Parathyroid adenoma (tissue), 2 donors: ENCODE measurements around the gene HOATZ.

Source experiments
- H2AFZ ChIP-seq: fragments of 300-600 bp; sonication (generic); one replicate; pipeline ENCODE4 v1.7.0; 2017; ENCODE audit warnings: antibody characterized with exemption, mild to moderate bottlenecking
- H3K27ac ChIP-seq: fragments of 300-600 bp; sonication (generic); one replicate; pipeline ENCODE4 v1.7.0; 2017
- H3K27me3 ChIP-seq: fragments of 300-600 bp; sonication (generic); one replicate; pipeline ENCODE4 v1.7.0; 2017; ENCODE audit warnings: low read length; ENCODE audit not compliant: control insufficient read depth, insufficient read depth
- H3K36me3 ChIP-seq: fragments of 300-600 bp; sonication (generic); one replicate; pipeline ENCODE4 v1.7.0; 2017; ENCODE audit warnings: low read length; ENCODE audit not compliant: control insufficient read depth, insufficient read depth
- H3K4me1 ChIP-seq: fragments of 300-600 bp; sonication (generic); one replicate; pipeline ENCODE4 v1.7.0; 2017; ENCODE audit warnings: control low read depth
- H3K4me2 ChIP-seq: fragments of 300-600 bp; sonication (generic); one replicate; pipeline ENCODE4 v1.7.0; 2017; ENCODE audit warnings: low read length
- H3K4me3 ChIP-seq: fragments of 300-600 bp; sonication (generic); one replicate; pipeline ENCODE4 v1.7.0; 2017; ENCODE audit warnings: low read depth, low read length
- H3K79me2 ChIP-seq: fragments of 300-600 bp; sonication (generic); one replicate; pipeline ENCODE4 v1.7.0; 2017; ENCODE audit warnings: control low read depth
- H3K9ac ChIP-seq: fragments of 300-600 bp; sonication (generic); one replicate; pipeline ENCODE4 v1.7.0; 2017; ENCODE audit warnings: mild to moderate bottlenecking
- H3K9me3 ChIP-seq: fragments of 300-600 bp; sonication (generic); one replicate; pipeline ENCODE4 v1.7.0; 2017; ENCODE audit warnings: low read length; ENCODE audit not compliant: control insufficient read depth
- CTCF ChIP-seq: fragments of 300-600 bp; sonication (generic); IDR thresholded peaks from one replicate; pipeline ENCODE4 v1.7.0; 2017; ENCODE audit warnings: antibody characterized with exemption, mild to moderate bottlenecking
- donor health status: primary hyperparathyroidism.

HOATZ gene

GRCh38 chr11:111582163-111582562 lies 67.6 kb downstream of the HOATZ start:
- Histone ChIP-seq H3K9ac (no peak overlapping the region), H3K27me3 (no peaks in the 10 kb centered on the region), H2AFZ (no peak overlapping the region), H3K79me2 (no peaks in the 10 kb centered on the region), H3K9me3 (no peaks in the 10 kb centered on the region), H3K4me1 (no peaks in the 10 kb centered on the region), H3K27ac (no peak overlapping the region), H3K4me2 (no peak overlapping the region), H3K4me3 (no peak overlapping the region), H3K36me3 (no peaks in the 10 kb centered on the region)
- TF ChIP-seq CTCF, result no peak

DNA sequence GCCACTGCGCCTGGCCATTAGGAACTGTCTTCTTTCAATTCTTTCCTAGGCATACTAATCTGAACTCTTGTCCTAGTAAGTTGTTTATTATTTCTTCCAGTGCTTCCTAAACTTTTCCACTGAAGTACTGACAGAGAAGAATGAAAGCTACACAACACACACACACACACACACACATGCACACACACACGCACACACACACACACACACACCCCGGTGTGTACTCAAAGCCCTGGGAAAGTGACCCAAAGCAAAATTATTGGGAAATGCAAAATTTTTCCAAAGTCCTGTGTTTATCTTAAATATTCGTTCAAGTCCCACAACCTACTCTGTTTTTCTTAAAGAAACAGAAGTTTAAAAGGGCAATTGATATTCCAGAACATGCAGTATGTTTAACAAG lies 68.3 kb downstream of the HOATZ start:
- Histone ChIP-seq H2AFZ (no peak overlapping the region), H3K27ac (no peak overlapping the region), H3K4me1 (no peaks in the 10 kb centered on the region), H3K27me3 (no peaks in the 10 kb centered on the region), H3K4me2 (no peak overlapping the region), H3K79me2 (no peaks in the 10 kb centered on the region), H3K36me3 (no peaks in the 10 kb centered on the region), H3K9ac (no peak overlapping the region), H3K4me3 (no peak overlapping the region), H3K9me3 (no peaks in the 10 kb centered on the region)
- no peak for TF ChIP-seq CTCF

DNA sequence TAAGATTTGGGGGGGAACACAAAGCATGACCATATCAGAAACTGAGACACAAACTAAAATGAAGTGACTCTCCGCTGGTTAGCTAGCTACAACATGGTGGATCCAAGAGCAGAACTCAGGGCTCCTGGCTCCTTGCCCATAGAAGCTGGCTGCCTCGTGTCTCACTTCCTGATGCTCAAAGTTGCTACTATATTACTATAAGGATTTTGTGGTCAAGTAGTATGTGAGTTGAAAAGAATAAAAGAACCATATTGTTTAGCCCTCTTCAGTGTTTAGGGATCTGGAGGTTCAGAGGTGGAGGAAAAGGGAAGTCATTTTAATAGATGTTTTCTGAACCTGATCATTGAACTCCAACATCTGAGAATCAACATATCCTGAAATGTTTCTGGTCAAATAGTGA lies 70.8 kb downstream of the HOATZ start:
- Histone ChIP-seq H3K9me3 (no peaks in the 10 kb centered on the region), H3K27ac (no peak overlapping the region)

GRCh38 chr11:111586388-111586831 lies 71.8 kb downstream of the HOATZ start:
- H3K4me2 ChIP-seq, result no peak overlapping the region
- H3K79me2 ChIP-seq, result no peaks in the 10 kb centered on the region
- no peak overlapping the region for H3K9ac ChIP-seq
- H3K27ac ChIP-seq, result no peak overlapping the region
- H3K36me3 ChIP-seq, result no peaks in the 10 kb centered on the region
- peak; percentile 49 for TF ChIP-seq CTCF
- no peaks in the 10 kb centered on the region for H3K4me1 ChIP-seq
- no peaks in the 10 kb centered on the region for H3K9me3 ChIP-seq
- no peak overlapping the region for H3K4me3 ChIP-seq
- no peaks in the 10 kb centered on the region for H3K27me3 ChIP-seq
- H2AFZ ChIP-seq, result no peak overlapping the region

More for the DNA sequence above, 70.8 kb downstream of the HOATZ start:
- no peaks in the 10 kb centered on the region for H3K36me3 ChIP-seq
- no peak overlapping the region for H3K4me3 ChIP-seq
- no peak for TF ChIP-seq CTCF
- no peak overlapping the region for H3K9ac ChIP-seq
- no peak overlapping the region for H3K4me2 ChIP-seq
- no peak overlapping the region for H2AFZ ChIP-seq
- H3K79me2 ChIP-seq, result no peaks in the 10 kb centered on the region
- no peaks in the 10 kb centered on the region for H3K4me1 ChIP-seq
- H3K27me3 ChIP-seq, result no peaks in the 10 kb centered on the region
